T-helper 22 cell (primary cell): Measurements from ENCODE around the gene DUSP9.

Experiments
- DNase-seq: peaks from one replicate; pipeline ENCODE4 v3.0.0-alpha.2; 2020; ENCODE audit warnings: low read depth

Gene DUSP9

GRCh38 chrX:153621949-153622598 is 24.9 kb upstream of the DUSP9 start:
- DNase-seq = no peak

- DNase-seq = no peak
Measured at GRCh38 chrX:153622661-153623309, 24.2 kb upstream of the DUSP9 start.

GRCh38 chrX:153623310-153624029 is 23.5 kb upstream of the DUSP9 start:
- no peak for DNase-seq

GRCh38 chrX:153624196-153625091 is 22.6 kb upstream of the DUSP9 start:
- DNase-seq = no peak

GRCh38 chrX:153625271-153626024 is 21.6 kb upstream of the DUSP9 start:
- no peak for DNase-seq

- no peak for DNase-seq
Measured at GRCh38 chrX:153626025-153626633, 20.9 kb upstream of the DUSP9 start.

GRCh38 chrX:153626863-153627674 is 19.9 kb upstream of the DUSP9 start:
- DNase-seq = no peak

GRCh38 chrX:153627675-153628111 is 19.3 kb upstream of the DUSP9 start:
- DNase-seq = no peak

- no peak for DNase-seq
Measured at GRCh38 chrX:153628129-153628528, 18.9 kb upstream of the DUSP9 start.

GRCh38 chrX:153628665-153629064 is 18.3 kb upstream of the DUSP9 start:
- DNase-seq = no peak

- DNase-seq = no peak
Measured at GRCh38 chrX:153631346-153631745, 15.7 kb upstream of the DUSP9 start.

GRCh38 chrX:153631907-153632594 is 15.0 kb upstream of the DUSP9 start:
- DNase-seq = no peak

- DNase-seq = no peak
Measured at GRCh38 chrX:153632595-153632946, 14.4 kb upstream of the DUSP9 start.

- DNase-seq = no peak
Measured at GRCh38 chrX:153633048-153633447, 14.0 kb upstream of the DUSP9 start.

- DNase-seq = no peak
Measured at GRCh38 chrX:153633607-153634180, 13.3 kb upstream of the DUSP9 start.

GRCh38 chrX:153634236-153634635 is 12.8 kb upstream of the DUSP9 start:
- no peak for DNase-seq

- no peak for DNase-seq
Measured at GRCh38 chrX:153634832-153635231, 12.2 kb upstream of the DUSP9 start.

GRCh38 chrX:153635388-153635787 is 11.6 kb upstream of the DUSP9 start:
- DNase-seq = no peak
